ENCODE results near the gene EPB41L3.

DNA sequence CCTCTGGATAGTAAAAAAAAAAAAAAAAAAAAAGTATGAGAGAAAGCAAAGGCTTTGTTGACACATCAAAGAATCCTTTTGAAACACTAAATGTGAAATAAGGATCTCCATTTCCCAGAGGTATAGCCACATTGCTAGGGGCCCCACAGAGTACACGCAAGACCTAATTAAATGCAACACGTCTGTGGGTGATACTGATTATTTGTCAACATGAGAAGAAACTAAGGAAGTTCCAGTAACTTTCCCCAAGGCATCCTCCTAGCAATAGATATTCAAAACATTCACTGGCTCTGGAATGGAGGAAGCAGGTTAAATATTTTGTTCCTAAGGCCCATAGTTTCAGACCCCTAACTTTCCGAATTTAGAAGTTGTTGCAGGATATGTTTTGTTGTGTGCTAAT, 24.6 kb upstream of the EPB41L3 start:
- TF ChIP-seq, protein P1, sequence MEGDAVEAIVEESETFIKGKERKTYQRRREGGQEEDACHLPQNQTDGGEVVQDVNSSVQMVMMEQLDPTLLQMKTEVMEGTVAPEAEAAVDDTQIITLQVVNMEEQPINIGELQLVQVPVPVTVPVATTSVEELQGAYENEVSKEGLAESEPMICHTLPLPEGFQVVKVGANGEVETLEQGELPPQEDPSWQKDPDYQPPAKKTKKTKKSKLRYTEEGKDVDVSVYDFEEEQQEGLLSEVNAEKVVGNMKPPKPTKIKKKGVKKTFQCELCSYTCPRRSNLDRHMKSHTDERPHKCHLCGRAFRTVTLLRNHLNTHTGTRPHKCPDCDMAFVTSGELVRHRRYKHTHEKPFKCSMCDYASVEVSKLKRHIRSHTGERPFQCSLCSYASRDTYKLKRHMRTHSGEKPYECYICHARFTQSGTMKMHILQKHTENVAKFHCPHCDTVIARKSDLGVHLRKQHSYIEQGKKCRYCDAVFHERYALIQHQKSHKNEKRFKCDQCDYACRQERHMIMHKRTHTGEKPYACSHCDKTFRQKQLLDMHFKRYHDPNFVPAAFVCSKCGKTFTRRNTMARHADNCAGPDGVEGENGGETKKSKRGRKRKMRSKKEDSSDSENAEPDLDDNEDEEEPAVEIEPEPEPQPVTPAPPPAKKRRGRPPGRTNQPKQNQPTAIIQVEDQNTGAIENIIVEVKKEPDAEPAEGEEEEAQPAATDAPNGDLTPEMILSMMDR (IDR thresholded peaks at IDR 0.05): no peak
- no peak for TF ChIP-seq POLR2AphosphoS5 (IDR thresholded peaks at IDR 0.05)
- no peak for TF ChIP-seq POLR2A (IDR thresholded peaks at IDR 0.05)

Data from prostate gland (tissue), 2 donors.